ENCODE measurements around the gene CDKL5.

The CDKL5 gene

GRCh38 chrX:18449236-18449635 lies 23.8 kb downstream of the CDKL5 start:
- no peak overlapping the region for H3K4me3 ChIP-seq (ENCODE audit: low read depth, low read length)
- TF ChIP-seq CTCF (conservative IDR thresholded peaks at IDR 0.05; ENCODE audit: low read depth, low read length): no peak
- DNase-seq (ENCODE audit: low read depth): no peak

- H3K4me3 ChIP-seq (ENCODE audit: low read depth, low read length): no peak overlapping the region
- DNase-seq (ENCODE audit: low read depth): no peak
- no peak for TF ChIP-seq CTCF (conservative IDR thresholded peaks at IDR 0.05; ENCODE audit: low read depth, low read length)
These were observed 30.0 kb downstream of the CDKL5 start for GRCh38 chrX:18455384-18455783.

GRCh38 chrX:18457000-18457399 lies 31.6 kb downstream of the CDKL5 start:
- no peak for DNase-seq (ENCODE audit: low read depth)
- TF ChIP-seq CTCF (conservative IDR thresholded peaks at IDR 0.05; ENCODE audit: low read depth, low read length): no peak

GRCh38 chrX:18461431-18461830 lies 36.0 kb downstream of the CDKL5 start:
- DNase-seq (ENCODE audit: low read depth): no peak

More at GRCh38 chrX:18457000-18457399, 31.6 kb downstream of the CDKL5 start:
- no peak overlapping the region for H3K4me3 ChIP-seq (ENCODE audit: low read depth, low read length)

GRCh38 chrX:18464499-18464898 lies 39.1 kb downstream of the CDKL5 start:
- no peak for TF ChIP-seq CTCF (conservative IDR thresholded peaks at IDR 0.05; ENCODE audit: low read depth, low read length)
- H3K4me3 ChIP-seq (ENCODE audit: low read depth, low read length): no peak overlapping the region
- no peak for DNase-seq (ENCODE audit: low read depth)

More at GRCh38 chrX:18461431-18461830, 36.0 kb downstream of the CDKL5 start:
- no peak overlapping the region for H3K4me3 ChIP-seq (ENCODE audit: low read depth, low read length)
- TF ChIP-seq CTCF (conservative IDR thresholded peaks at IDR 0.05; ENCODE audit: low read depth, low read length): no peak

GRCh38 chrX:18465051-18465450 lies 39.6 kb downstream of the CDKL5 start:
- TF ChIP-seq CTCF (conservative IDR thresholded peaks at IDR 0.05; ENCODE audit: low read depth, low read length): no peak
- no peak overlapping the region for H3K4me3 ChIP-seq (ENCODE audit: low read depth, low read length)
- no peak for DNase-seq (ENCODE audit: low read depth)

GRCh38 chrX:18468599-18468998 lies 43.2 kb downstream of the CDKL5 start:
- no peak for DNase-seq (ENCODE audit: low read depth)
- TF ChIP-seq CTCF (conservative IDR thresholded peaks at IDR 0.05; ENCODE audit: low read depth, low read length): no peak
- no peak overlapping the region for H3K4me3 ChIP-seq (ENCODE audit: low read depth, low read length)

All from choroid plexus epithelial cell (primary cell).